Measurements from ENCODE around the gene U2AF2. TPM values are rescaled to one million over a fixed set of nuclear protein-coding genes. Genes with fewer than 3 reads are reported as not detected.

U2AF2 gene
- total and polyA plus RNA-seq, 2 of the 4 experiments (the other 2 are of a cell fraction): 120 to 260 TPM

GRCh38 chr19:55624109-55625003, 30.5 kb upstream of the U2AF2 start, which contains the start of gene ZNF784 (continued):
- TF ChIP-seq USF2 (IDR thresholded peaks at IDR 0.05; ENCODE audit: low read depth, low read length): no peak; the same call in 1 of the 2 replicates
- TF ChIP-seq BHLHE40 (IDR thresholded peaks at IDR 0.05; ENCODE audit: low read depth, low read length): no peak
- TF ChIP-seq MXI1 (IDR thresholded peaks at IDR 0.05; ENCODE audit: borderline replicate concordance, low read depth, low read length): peak; percentile 17; the same call in 1 of the 2 replicates
- TF ChIP-seq RCOR1 (IDR thresholded peaks at IDR 0.05; ENCODE audit: insufficient replicate concordance, low read length): no peak
